ENCODE data around the gene SLC66A3. TPM values are rescaled to one million over a fixed set of nuclear protein-coding genes. Genes with fewer than 3 reads are reported as not detected.

The SLC66A3 gene
- polyA plus RNA-seq, 1 donor (not counting 4 experiments of a cell fraction or from before 2014, with no cell fraction given), result 31.1 TPM

DNA sequence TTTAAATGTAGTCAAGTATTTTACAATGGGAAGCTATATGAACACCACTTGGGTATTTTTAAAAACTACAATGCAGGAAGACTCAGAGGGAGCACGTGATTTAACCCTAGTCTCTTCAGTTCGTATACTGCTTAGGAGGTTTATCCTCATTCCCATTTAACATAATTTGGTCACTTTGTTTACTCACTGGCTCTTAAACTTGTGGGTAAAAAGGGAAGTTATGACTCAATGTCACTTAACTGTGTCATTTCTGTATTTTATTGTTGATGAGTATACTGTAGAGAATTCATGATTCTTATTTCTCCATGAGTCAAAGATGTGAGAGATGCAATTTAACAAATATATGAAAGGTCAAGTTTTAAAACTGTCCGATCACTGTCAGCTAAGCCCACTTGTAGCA lies 48.2 kb downstream of the SLC66A3 start:
- TF ChIP-seq, protein P1, sequence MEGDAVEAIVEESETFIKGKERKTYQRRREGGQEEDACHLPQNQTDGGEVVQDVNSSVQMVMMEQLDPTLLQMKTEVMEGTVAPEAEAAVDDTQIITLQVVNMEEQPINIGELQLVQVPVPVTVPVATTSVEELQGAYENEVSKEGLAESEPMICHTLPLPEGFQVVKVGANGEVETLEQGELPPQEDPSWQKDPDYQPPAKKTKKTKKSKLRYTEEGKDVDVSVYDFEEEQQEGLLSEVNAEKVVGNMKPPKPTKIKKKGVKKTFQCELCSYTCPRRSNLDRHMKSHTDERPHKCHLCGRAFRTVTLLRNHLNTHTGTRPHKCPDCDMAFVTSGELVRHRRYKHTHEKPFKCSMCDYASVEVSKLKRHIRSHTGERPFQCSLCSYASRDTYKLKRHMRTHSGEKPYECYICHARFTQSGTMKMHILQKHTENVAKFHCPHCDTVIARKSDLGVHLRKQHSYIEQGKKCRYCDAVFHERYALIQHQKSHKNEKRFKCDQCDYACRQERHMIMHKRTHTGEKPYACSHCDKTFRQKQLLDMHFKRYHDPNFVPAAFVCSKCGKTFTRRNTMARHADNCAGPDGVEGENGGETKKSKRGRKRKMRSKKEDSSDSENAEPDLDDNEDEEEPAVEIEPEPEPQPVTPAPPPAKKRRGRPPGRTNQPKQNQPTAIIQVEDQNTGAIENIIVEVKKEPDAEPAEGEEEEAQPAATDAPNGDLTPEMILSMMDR (optimal IDR thresholded peaks at IDR 0.05 in 1 of 3, IDR thresholded peaks at IDR 0.05 in 1 of 3, conservative IDR thresholded peaks at IDR 0.05 in 1 of 3; ENCODE audit: extremely low read depth in 1 of 3, insufficient read depth in 2 of 3, low read length in 3 of 3), result no peak
- TF ChIP-seq EZH2 (IDR thresholded peaks at IDR 0.05; ENCODE audit: low read length), result no peak
- dilution Hi-C loops (cut with MboI; ENCODE audit: extremely low pct_ligation_motif_present, low sequenced_read_pairs), result no loop called here
- peaks cover 2 to 5% of the 10 kb centered on the region in 2 experiments for H3K36me3 ChIP-seq (ENCODE audit: control insufficient read depth in 2 of 2, extremely low read depth in 1 of 2, insufficient read depth in 2 of 2, low read length in 2 of 2)
- H3K9me3 ChIP-seq (ENCODE audit: control insufficient read depth, low read depth, low read length), result no peaks in the 10 kb centered on the region
- no peak overlapping the region for H3K4me2 ChIP-seq (ENCODE audit: control insufficient read depth, extremely low read depth, insufficient read depth, low read depth, low read length)
- no peak for DNase-seq (ENCODE audit: low read depth, low spot score)
- no peaks in the 10 kb centered on the region for H3K79me2 ChIP-seq (ENCODE audit: control insufficient read depth, insufficient read depth, low read length)
- H3K27me3 ChIP-seq (ENCODE audit: control insufficient read depth, extremely low read depth, insufficient read depth, low read length), result no peaks in the 10 kb centered on the region
- no peak overlapping the region for H3K9ac ChIP-seq (ENCODE audit: control insufficient read depth, extremely low read depth, insufficient read depth, low read length)
- no peaks in the 10 kb centered on the region for H4K20me1 ChIP-seq (ENCODE audit: control insufficient read depth, extremely low read depth, insufficient read depth, low read length)
- H3K9me1 ChIP-seq (ENCODE audit: control insufficient read depth, extremely low read depth, insufficient read depth, low read length), result no peaks in the 10 kb centered on the region
- no peak overlapping the region for H3K27ac ChIP-seq (ENCODE audit: control insufficient read depth, insufficient read depth, low read length)
- H2AFZ ChIP-seq (ENCODE audit: control insufficient read depth, low read length), result no peak overlapping the region
- H3K4me3 ChIP-seq (ENCODE audit: control insufficient read depth in 2 of 3, extremely low read depth in 1 of 3, insufficient read depth in 2 of 3, low read depth in 1 of 3, low read length in 3 of 3), result no peak overlapping the region
- no peak for FAIRE-seq
- no peaks in the 10 kb centered on the region for H3K4me1 ChIP-seq (ENCODE audit: control insufficient read depth, extremely low read depth, insufficient read depth, low read length)

DNA sequence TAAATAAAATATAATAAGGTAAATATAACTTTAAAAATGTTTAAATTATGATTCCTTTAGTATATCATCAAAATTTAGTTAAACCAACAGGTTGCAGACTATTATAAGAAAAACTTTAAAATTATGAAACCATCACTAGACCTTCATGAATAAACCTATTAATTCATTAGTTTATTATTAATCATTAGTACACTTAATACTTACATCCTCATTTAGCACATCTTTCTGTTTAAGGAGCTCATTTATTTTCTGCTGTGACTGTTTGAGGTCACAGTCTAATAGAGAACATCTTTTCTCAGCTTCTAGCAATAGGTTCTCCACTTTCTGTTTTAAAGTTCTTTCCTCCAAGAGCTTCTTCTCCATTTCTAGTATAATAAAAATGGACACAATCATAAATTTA lies 52.8 kb downstream of the SLC66A3 start:
- no peak overlapping the region for H3K4me3 ChIP-seq (ENCODE audit: control insufficient read depth in 2 of 3, extremely low read depth in 1 of 3, insufficient read depth in 2 of 3, low read depth in 1 of 3, low read length in 3 of 3)
- H3K36me3 ChIP-seq (ENCODE audit: control insufficient read depth in 2 of 2, extremely low read depth in 1 of 2, insufficient read depth in 2 of 2, low read length in 2 of 2), result peaks cover 0 to 4% of the 10 kb centered on the region in 2 experiments
- no peaks in the 10 kb centered on the region for H3K9me1 ChIP-seq (ENCODE audit: control insufficient read depth, extremely low read depth, insufficient read depth, low read length)
- no peaks in the 10 kb centered on the region for H3K4me1 ChIP-seq (ENCODE audit: control insufficient read depth, extremely low read depth, insufficient read depth, low read length)
- no peak overlapping the region for H2AFZ ChIP-seq (ENCODE audit: control insufficient read depth, low read length)
- H3K9ac ChIP-seq (ENCODE audit: control insufficient read depth, extremely low read depth, insufficient read depth, low read length), result no peak overlapping the region
- no peaks in the 10 kb centered on the region for H4K20me1 ChIP-seq (ENCODE audit: control insufficient read depth, extremely low read depth, insufficient read depth, low read length)
- no peaks in the 10 kb centered on the region for H3K79me2 ChIP-seq (ENCODE audit: control insufficient read depth, insufficient read depth, low read length)
- dilution Hi-C loops (cut with MboI; ENCODE audit: extremely low pct_ligation_motif_present, low sequenced_read_pairs), result no loop called here
- DNase-seq (ENCODE audit: low read depth, low spot score) (no peak), FAIRE-seq (no peak)
- H3K27me3 ChIP-seq (ENCODE audit: control insufficient read depth, extremely low read depth, insufficient read depth, low read length), result no peaks in the 10 kb centered on the region
- H3K27ac ChIP-seq (ENCODE audit: control insufficient read depth, insufficient read depth, low read length), result no peak overlapping the region
- TF ChIP-seq, protein P1 (optimal IDR thresholded peaks at IDR 0.05 in 1 of 3, IDR thresholded peaks at IDR 0.05 in 1 of 3, conservative IDR thresholded peaks at IDR 0.05 in 1 of 3; ENCODE audit: extremely low read depth in 1 of 3, insufficient read depth in 2 of 3, low read length in 3 of 3), result no peak
- TF ChIP-seq EZH2 (IDR thresholded peaks at IDR 0.05; ENCODE audit: low read length), result no peak
- H3K4me2 ChIP-seq (ENCODE audit: control insufficient read depth, extremely low read depth, insufficient read depth, low read depth, low read length), result no peak overlapping the region
- no peaks in the 10 kb centered on the region for H3K9me3 ChIP-seq (ENCODE audit: control insufficient read depth, low read depth, low read length)
